CD14-positive monocyte (primary cell): Measurements from ENCODE around the gene PERCC1. TPM values are rescaled to one million over a fixed set of nuclear protein-coding genes. Genes with fewer than 3 reads are reported as not detected.

Experiments
- DNase-seq, 3 donors: peaks; one replicate each; pipeline ENCODE4 v3.0.0-alpha.2; 2011 to 2022
- H2AFZ ChIP-seq: 2 replicates; pipeline ENCODE4 v1.6.0; 2012; ENCODE audit warnings: mild to moderate bottlenecking, low read depth, low read length, inconsistent platforms; ENCODE audit not compliant: insufficient read depth, poor library complexity, severe bottlenecking
- H3K27ac ChIP-seq, 2 donors: 1 replicate in 1 of 2; 2 replicates in 1 of 2; pipeline ENCODE4 v1.5.1; 2012 to 2013; ENCODE audit warnings: low read length in 2 of 2, control low read depth in 1 of 2, inconsistent platforms in 1 of 2, low read depth in 1 of 2, mild to moderate bottlenecking in 1 of 2
- H3K27me3 ChIP-seq, 2 donors: one replicate each; pipeline versions ENCODE4 v1.6.0 to v1.6.1; 2011 to 2013; ENCODE audit warnings: low read length in 2 of 2; ENCODE audit not compliant: control insufficient read depth in 2 of 2, insufficient read depth in 2 of 2
- H3K36me3 ChIP-seq, 2 donors: replicated peaks in 1 of 2; 1 replicate in 1 of 2; 2 replicates in 1 of 2; pipeline versions ENCODE4 v1.5.1 to v1.6.1; 2012 to 2013; ENCODE audit warnings: low read length in 2 of 2, control low read depth in 1 of 2, inconsistent platforms in 1 of 2, mild to moderate bottlenecking in 1 of 2; ENCODE audit not compliant: insufficient read depth in 2 of 2, control insufficient read depth in 1 of 2
- H3K4me1 ChIP-seq, 2 donors: 1 replicate in 1 of 2; 2 replicates in 1 of 2; pipeline versions ENCODE4 v1.5.1 to v1.6.1; 2012 to 2013; ENCODE audit warnings: low read length in 2 of 2, control low read depth in 1 of 2, inconsistent platforms in 1 of 2, mild to moderate bottlenecking in 1 of 2, moderate library complexity in 1 of 2; ENCODE audit not compliant: insufficient read depth in 2 of 2, control insufficient read depth in 1 of 2
- H3K4me2 ChIP-seq: replicated peaks from 2 replicates; pipeline ENCODE3; 2012; ENCODE audit warnings: low read length, moderate library complexity, mild to moderate bottlenecking; ENCODE audit not compliant: poor library complexity, severe bottlenecking; ENCODE audit errors: extremely low read depth
- H3K4me3 ChIP-seq, 3 experiments: fragments of 200-600 bp in 1 of 3; sonication (generic) in 1 of 3; replicated peaks in 1 of 3; 1 replicate in 2 of 3; 2 replicates in 1 of 3; pipeline ENCODE4 v1.5.1; 2011 to 2013; ENCODE audit warnings: low read length in 3 of 3, mild to moderate bottlenecking in 3 of 3, control low read depth in 2 of 3, low read depth in 2 of 3, inconsistent platforms in 1 of 3, moderate library complexity in 1 of 3
- H3K79me2 ChIP-seq: 2 replicates; pipeline ENCODE4 v1.6.0; 2012; ENCODE audit warnings: mild to moderate bottlenecking, control low read depth, inconsistent platforms, low read length, moderate library complexity; ENCODE audit not compliant: insufficient read depth
- H3K9ac ChIP-seq: 2 replicates; pipeline ENCODE4 v1.6.0; 2017; ENCODE audit warnings: low read length, mild to moderate bottlenecking; ENCODE audit not compliant: insufficient read depth, poor library complexity, severe bottlenecking
- H3K9me3 ChIP-seq, 2 donors: replicated peaks in 1 of 2; 1 replicate in 1 of 2; 2 replicates in 1 of 2; pipeline versions ENCODE4 v1.5.1 to v1.6.1; 2012 to 2013; ENCODE audit warnings: low read length in 2 of 2, control low read depth in 1 of 2; ENCODE audit not compliant: control insufficient read depth in 1 of 2, insufficient read depth in 1 of 2
- H4K20me1 ChIP-seq: 2 replicates; pipeline ENCODE4 v1.6.0; 2012; ENCODE audit warnings: mild to moderate bottlenecking, low read length, control low read depth, moderate library complexity; ENCODE audit not compliant: insufficient read depth
- H3K27ac Mint-ChIP-seq, 7 donors: one replicate each; pipeline ENCODE4 v1.8.0; 2020; ENCODE audit warnings: mild to moderate bottlenecking in 7 of 7, mixed read lengths in 7 of 7, moderate library complexity in 6 of 7, inconsistent platforms in 2 of 7
- H3K27me3 Mint-ChIP-seq, 3 donors: one replicate each; pipeline ENCODE4 v1.8.0; 2021 to 2022; ENCODE audit warnings: low read depth in 3 of 3, mild to moderate bottlenecking in 3 of 3, mixed read lengths in 3 of 3, moderate library complexity in 3 of 3, inconsistent platforms in 1 of 3
- H3K36me3 Mint-ChIP-seq, 2 donors: one replicate each; pipeline ENCODE4 v1.8.0; 2020; ENCODE audit warnings: mixed read lengths in 2 of 2, inconsistent platforms in 1 of 2, mild to moderate bottlenecking in 1 of 2
- H3K4me1 Mint-ChIP-seq: one replicate; pipeline ENCODE4 v1.8.0; 2020; ENCODE audit warnings: mild to moderate bottlenecking, mixed read lengths
- H3K4me3 Mint-ChIP-seq, 2 donors: one replicate each; pipeline ENCODE4 v1.8.0; 2020; ENCODE audit warnings: mild to moderate bottlenecking in 2 of 2, mixed read lengths in 2 of 2, moderate library complexity in 1 of 2
- H3K9me3 Mint-ChIP-seq, 7 donors: one replicate each; pipeline ENCODE4 v1.8.0; 2020 to 2022; ENCODE audit warnings: mixed read lengths in 7 of 7, mild to moderate bottlenecking in 6 of 7, moderate library complexity in 6 of 7, inconsistent platforms in 2 of 7
- CTCF ChIP-seq: fragments of 200-600 bp; IDR thresholded peaks from one replicate; pipeline ENCODE4 v1.8.0; 2022; ENCODE audit warnings: antibody characterized with exemption, mild to moderate bottlenecking
- WGBS: methylation state at CpG from one replicate; pipeline ENCODE4 v1.1.5; 2013; ENCODE audit warnings: missing lambda C conversion rate; ENCODE audit not compliant: insufficient coverage; 5-methylcytosine and 5-hydroxymethylcytosine counted together
- intact Hi-C, 2 donors: fragments of 100-400 bp; cut with micrococcal nuclease; formaldehyde crosslinking; loops; one replicate each; pipeline versions ENCODE4 v1.15.0 to v1.15.1; 2023
- polyA plus RNA-seq, 3 donors: library from polyadenylated mRNA; depleted of rRNA in 1 of 3; unstranded in 2 of 3; stranded (reverse) in 1 of 3; fragments of 300-500 nt in 2 of 3; fragments of >200 nt in 1 of 3; fragmentation: Illumina TruSeq in 2 of 3; gene quantifications; 1 replicate in 2 of 3; 2 replicates in 1 of 3; pipeline ENCODE4 v1.2.3, GENCODE V29; 2012 to 2021

Gene PERCC1
- polyA plus RNA-seq, 3 donors, result not detected

DNA sequence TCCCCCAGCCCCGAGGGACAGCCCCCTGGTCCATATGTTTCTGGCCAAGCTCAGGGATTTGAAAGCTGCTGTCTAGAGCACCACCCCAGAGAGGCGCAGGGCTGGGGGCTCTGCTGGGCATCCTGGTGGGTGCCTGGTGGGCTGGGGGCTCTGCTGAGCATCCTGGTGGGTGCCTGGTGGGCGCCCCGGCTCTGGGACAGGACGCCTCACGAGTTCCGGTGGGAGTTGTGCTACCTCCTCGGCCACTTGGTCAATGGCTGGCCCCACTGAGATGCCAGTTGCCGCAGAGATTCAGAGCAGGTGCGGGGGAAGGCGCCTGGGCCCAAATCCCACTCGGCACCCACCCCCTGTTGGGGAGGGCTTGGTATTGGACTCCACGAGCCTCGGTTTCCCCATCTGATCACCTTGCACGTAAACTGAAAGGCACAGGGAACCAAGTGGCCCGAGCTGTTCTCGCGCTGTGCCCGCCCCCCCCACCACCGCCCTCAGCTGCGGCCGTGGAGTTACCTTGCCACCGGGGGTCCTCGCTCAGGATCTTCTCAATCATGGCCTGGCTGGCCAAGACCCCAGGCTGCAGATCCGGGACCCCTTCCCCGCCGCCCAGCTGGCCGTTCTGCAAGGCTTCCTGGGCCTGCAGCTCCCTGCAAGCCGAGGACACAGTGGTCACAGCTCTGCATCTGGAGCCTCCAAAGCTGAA lies 29.7 kb upstream of the PERCC1 start:
- H3K27me3 Mint-ChIP-seq, result peaks cover 0 to 3% (median 0%) of the 10 kb centered on the region in 3 donors
- H3K27ac ChIP-seq, result no peak overlapping the region
- no peak overlapping the region for H2AFZ ChIP-seq
- H3K9me3 Mint-ChIP-seq, result no peaks in the 10 kb centered on the region
- peaks cover 23% of the 10 kb centered on the region for H3K79me2 ChIP-seq
- H3K27ac Mint-ChIP-seq, result no peak overlapping the region
- no peak overlapping the region for H3K4me3 ChIP-seq
- H4K20me1 ChIP-seq, result peaks cover 70% of the 10 kb centered on the region
- peaks cover 68 to 87% of the 10 kb centered on the region in 2 donors for H3K36me3 ChIP-seq
- TF ChIP-seq CTCF, result no peak
- intact Hi-C loops, result no loop called here
- H3K4me1 ChIP-seq, result no peaks in the 10 kb centered on the region
- DNase-seq, result no peak
- no peaks in the 10 kb centered on the region for H3K9me3 ChIP-seq
- WGBS, result 95% methylated on average over 27 of the region's 29 CpGs
- no peak overlapping the region for H3K4me3 Mint-ChIP-seq
- no peak overlapping the region for H3K4me2 ChIP-seq
- H3K27me3 ChIP-seq, result no peaks in the 10 kb centered on the region
- H3K36me3 Mint-ChIP-seq, result peaks cover 64 to 89% of the 10 kb centered on the region in 2 donors
- H3K9ac ChIP-seq, result no peak overlapping the region
- H3K4me1 Mint-ChIP-seq, result no peaks in the 10 kb centered on the region

- Histone ChIP-seq H2AFZ (no peak overlapping the region), H3K27ac (no peak overlapping the region), H3K4me1 (no peaks in the 10 kb centered on the region), H3K79me2 (peaks cover 23% of the 10 kb centered on the region), H3K27me3 (no peaks in the 10 kb centered on the region), H3K36me3 (peaks cover 65 to 87% of the 10 kb centered on the region in 2 donors), H3K4me2 (no peak overlapping the region), H3K9ac (no peak overlapping the region), H3K9me3 (no peaks in the 10 kb centered on the region), H3K4me3 (no peak overlapping the region), H4K20me1 (peaks cover 75% of the 10 kb centered on the region)
- peaks cover 0 to 3% (median 0%) of the 10 kb centered on the region in 3 donors for H3K27me3 Mint-ChIP-seq
- peaks cover 59 to 88% of the 10 kb centered on the region in 2 donors for H3K36me3 Mint-ChIP-seq
- no peak overlapping the region for H3K27ac Mint-ChIP-seq
- H3K4me1 Mint-ChIP-seq, result no peaks in the 10 kb centered on the region
- no peak for TF ChIP-seq CTCF
- intact Hi-C loops, result no loop called here
- H3K4me3 Mint-ChIP-seq, result no peak overlapping the region
- 96% methylated on average over 13 of the region's 13 CpGs for WGBS
- no peak for DNase-seq
- H3K9me3 Mint-ChIP-seq, result no peaks in the 10 kb centered on the region
These were observed 29.1 kb upstream of the PERCC1 start for GRCh38 chr16:1401758-1402154.
